Stimulated activated CD8-positive, alpha-beta memory T cell treated with anti-CD3 and anti-CD28 coated beads, Interleukin-4, amount 100 ng/mL, for 24 hours (primary cell): ENCODE data around the gene ITFG1.
"Not testable (repeated sequence)": the region's sequence is repeated elsewhere in the genome, so short reads cannot be mapped to it uniquely, and the experiment has no call there.

ENCODE experiments used
- DNase-seq: peaks from one replicate; pipeline ENCODE4 v3.0.0-alpha.2; 2020; ENCODE audit warnings: low read depth

ITFG1 gene

DNA sequence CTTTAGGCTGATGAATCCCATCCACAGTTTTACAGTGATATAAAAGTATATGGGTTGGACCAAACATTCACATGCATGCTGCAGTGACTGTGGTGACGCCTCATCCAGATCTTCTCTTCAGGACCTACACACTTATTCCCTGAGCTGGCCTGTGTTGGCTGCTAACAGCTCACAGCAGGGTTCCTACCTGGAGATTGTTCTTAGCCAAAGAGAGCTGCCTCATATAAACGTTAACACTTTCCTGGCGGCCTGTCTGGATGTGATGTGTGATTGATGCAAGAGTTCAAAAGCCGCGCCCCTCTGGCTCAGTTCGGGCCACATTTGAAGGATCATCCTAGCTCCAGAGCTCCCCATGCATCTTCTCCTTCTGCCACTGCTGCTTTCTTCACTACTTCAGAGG, 224.1 kb downstream of the ITFG1 start:
- DNase-seq = no peak

DNA sequence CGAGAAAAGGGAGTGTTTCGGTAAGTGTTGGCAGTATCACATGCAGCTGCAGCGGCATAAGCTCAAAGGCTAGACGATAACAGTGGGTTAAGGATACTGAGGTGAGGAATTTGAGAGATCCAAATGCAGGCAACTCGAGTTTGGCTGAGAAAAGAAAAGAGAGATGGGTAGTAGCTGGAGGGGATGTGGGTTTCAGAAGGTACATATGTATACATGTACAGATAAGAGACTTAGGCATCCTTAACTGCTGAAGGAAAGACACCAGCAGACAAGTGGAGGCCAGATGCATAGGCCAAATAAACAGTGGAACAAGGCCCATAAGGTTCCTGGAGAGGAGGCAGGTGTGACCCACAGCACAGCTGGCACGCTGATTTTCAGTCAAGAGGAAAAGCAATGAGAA, 230.6 kb downstream of the ITFG1 start:
- DNase-seq = no peak

GRCh38 chr16:47229053-47230050, 231.5 kb downstream of the ITFG1 start:
- DNase-seq = no peak

DNA sequence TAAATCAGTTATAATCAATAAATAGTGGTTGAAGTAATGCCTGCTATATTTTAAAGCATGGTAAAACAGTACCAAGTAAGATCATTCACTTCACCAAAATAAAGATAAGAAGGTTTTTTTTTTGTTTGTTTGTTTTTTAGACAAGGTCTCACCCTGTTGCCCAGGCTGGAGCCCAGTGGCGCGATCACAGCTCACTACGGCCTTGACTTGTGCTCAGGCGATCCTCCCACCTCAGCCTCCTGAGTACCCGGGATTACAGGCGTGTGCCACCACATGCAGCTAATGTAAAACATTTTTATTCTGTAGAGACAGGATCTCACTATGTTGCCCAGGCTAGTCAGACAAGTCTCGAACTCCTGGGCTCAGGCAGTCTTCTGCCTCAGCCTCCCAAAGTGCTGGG, 232.6 kb downstream of the ITFG1 start:
- DNase-seq = no peak

- DNase-seq = no peak
Measured at GRCh38 chr16:47213761-47214440, 247.0 kb downstream of the ITFG1 start.

- DNase-seq = no peak
Measured at GRCh38 chr16:47211218-47211617, 249.6 kb downstream of the ITFG1 start.

- DNase-seq = no peak
Measured at GRCh38 chr16:47204736-47205504, 255.9 kb downstream of the ITFG1 start.

GRCh38 chr16:47203433-47203832, 257.4 kb downstream of the ITFG1 start:
- DNase-seq = not testable (repeated sequence)

DNA sequence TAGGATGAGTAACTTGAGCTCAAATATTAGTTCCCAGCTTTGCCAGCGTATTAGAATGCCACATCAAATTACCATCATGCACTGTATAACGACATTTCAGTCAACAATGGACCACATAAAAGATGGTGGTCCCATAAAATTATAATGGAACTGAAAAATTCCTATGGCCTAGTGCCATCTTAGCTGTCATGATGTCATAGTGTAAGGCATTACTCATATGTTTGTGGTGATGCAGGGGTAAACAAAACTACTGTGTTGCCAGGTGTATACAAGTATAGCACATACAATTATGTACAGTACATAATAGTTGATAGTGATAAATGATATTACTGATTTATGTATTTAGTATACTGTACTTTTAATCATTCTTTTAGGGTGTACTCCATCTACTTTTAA, 262.7 kb downstream of the ITFG1 start:
- DNase-seq = no peak

GRCh38 chr16:47197536-47198179, 263.2 kb downstream of the ITFG1 start:
- no peak for DNase-seq

DNA sequence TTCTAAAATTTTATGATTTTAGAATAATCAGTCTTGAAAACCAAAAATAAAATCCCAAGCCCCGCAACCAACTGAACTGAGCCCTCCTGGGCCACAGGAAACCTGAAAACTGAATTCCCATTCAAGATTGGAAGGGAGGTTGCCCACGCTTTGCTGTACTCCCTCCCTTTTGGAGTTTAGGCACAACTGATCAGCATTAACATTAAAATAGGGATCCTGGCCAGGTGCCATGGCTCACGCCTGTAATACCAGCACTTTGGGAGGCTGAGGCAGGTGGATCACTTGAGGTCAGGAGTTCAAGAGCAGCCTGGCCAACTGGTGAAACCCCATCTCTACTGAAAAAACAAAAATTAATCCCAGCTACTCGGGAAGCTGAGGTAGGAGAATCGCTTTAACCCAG, 264.4 kb downstream of the ITFG1 start:
- DNase-seq = no peak

DNA sequence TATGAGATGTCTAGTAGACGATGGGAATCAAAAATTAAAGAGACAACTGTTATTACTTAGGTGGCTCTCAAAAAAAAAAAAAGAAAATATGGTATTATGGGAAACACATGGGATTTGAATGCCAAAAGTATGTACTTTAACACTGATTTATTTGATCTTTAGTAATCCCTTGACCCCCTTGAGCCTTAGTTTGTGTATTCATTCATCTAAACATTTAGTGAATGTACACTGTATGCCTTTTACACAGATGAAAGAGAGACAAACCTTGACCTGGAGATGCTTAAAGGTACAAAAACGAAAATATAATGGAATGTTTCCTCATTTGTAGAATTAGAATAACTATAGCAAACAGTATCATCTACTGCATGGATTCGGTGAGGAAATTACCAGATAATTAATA, 278.5 kb downstream of the ITFG1 start:
- DNase-seq = no peak

- DNase-seq = not testable (repeated sequence)
Measured at GRCh38 chr16:47181066-47181465, 279.8 kb downstream of the ITFG1 start.

DNA sequence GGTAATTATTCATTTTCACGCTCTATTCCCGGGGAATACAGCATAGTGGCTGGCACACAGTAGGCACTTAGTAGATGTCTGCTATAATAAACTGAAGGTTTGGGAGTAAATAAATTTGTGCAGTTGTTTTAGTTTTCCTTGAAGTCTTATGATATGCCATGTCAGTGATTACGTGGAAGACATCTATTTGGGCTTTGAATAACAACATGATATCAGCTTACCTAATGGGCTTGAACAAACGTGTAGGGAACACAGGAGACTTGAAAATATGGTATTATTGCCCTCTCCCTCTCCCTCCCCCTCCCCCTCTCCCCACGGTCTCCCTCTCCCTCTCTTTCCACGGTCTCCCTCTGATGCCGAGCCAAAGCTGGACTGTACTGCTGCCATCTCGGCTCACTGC, 280.8 kb downstream of the ITFG1 start:
- no peak for DNase-seq

GRCh38 chr16:47175152-47175551, 285.7 kb downstream of the ITFG1 start:
- no peak for DNase-seq

- no peak for DNase-seq
Measured at GRCh38 chr16:47162670-47163420, 298.0 kb downstream of the ITFG1 start.

GRCh38 chr16:47161464-47161863, 299.4 kb downstream of the ITFG1 start:
- DNase-seq = no peak

DNA sequence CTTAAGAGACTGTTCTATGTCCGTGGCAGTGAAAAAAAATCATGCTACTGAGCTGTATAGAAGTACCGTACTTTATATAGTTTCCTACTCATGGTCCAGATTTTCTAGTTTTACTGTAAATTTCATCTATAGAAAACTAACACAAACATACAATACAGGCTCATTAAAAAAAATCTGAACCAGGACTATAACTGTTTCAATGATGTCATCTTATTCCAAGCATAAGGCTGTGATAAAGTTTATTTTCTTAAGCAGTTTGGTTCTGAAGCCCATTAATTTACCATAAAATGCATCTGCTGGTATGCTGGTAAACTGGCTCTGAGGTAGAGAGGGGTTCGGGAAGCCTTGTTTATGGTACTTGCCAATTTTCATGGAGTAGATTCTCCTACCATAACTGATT, 300.4 kb downstream of the ITFG1 start:
- DNase-seq = no peak

DNA sequence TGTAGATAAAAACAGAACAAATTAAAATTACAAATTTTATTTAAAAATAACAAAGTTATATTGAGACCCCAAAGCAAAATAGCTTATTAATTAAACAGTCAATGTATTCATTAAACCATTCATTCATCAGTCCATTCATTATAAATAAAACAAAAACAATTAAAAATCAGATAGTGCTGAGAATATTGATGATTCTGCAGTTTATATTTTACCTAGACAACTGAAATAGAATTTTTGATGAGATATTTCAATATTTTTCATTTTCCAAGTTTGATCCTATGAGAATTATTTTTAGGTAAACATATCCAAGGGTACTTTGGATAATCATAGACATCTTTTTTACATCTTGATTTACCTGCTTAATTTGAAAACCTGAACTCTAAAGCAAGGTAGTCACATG, 301.9 kb downstream of the ITFG1 start:
- DNase-seq = no peak

DNA sequence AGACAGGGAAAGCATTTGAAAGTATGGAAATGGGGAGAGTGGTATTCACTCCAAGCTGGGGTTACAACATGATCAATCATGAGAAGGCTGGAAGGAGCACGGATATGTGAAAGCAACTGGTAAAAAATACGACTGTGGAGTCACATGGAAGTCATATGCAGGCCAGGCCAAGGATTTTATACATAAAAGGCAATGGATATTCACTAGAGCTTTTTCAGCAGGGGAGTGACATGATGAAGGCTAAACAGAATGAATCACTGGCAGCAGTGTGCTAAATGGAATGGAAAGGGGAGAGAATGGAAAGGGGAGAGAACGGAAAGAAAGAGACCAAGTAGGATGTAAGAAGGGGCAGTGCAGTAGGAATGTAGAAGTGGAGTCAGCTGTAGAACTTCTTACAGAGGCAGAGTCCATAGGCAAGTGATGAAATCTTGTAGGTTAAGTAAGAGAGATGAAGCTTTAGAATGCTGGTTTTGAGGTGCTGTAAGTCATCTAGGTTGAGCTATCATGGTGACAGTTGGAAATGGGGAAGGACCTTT, 304.1 kb downstream of the ITFG1 start:
- no peak for DNase-seq

- not testable (repeated sequence) for DNase-seq
Measured at GRCh38 chr16:47152501-47152900, 308.4 kb downstream of the ITFG1 start.
